D721Med (cell line): Measurements from ENCODE around the gene RNF208.

Experiments used
- DNase-seq: peaks from one replicate; pipeline ENCODE4 v3.0.0; 2011; ENCODE audit warnings: low spot score; ENCODE audit not compliant: insufficient read length
- FAIRE-seq: peaks from 2 replicates; lab custom pipeline; 2011; peaks lifted over from hg19 to GRCh38; lab: Jason Lieb, UNC
- TF ChIP-seq, protein P1 (sequence below): IDR thresholded peaks from 2 replicates; pipeline ENCODE4 v1.5.1; 2012; ENCODE audit warnings: mild to moderate bottlenecking, control low read depth; ENCODE audit not compliant: insufficient read depth; ENCODE audit errors: missing control alignments

Gene RNF208

DNA sequence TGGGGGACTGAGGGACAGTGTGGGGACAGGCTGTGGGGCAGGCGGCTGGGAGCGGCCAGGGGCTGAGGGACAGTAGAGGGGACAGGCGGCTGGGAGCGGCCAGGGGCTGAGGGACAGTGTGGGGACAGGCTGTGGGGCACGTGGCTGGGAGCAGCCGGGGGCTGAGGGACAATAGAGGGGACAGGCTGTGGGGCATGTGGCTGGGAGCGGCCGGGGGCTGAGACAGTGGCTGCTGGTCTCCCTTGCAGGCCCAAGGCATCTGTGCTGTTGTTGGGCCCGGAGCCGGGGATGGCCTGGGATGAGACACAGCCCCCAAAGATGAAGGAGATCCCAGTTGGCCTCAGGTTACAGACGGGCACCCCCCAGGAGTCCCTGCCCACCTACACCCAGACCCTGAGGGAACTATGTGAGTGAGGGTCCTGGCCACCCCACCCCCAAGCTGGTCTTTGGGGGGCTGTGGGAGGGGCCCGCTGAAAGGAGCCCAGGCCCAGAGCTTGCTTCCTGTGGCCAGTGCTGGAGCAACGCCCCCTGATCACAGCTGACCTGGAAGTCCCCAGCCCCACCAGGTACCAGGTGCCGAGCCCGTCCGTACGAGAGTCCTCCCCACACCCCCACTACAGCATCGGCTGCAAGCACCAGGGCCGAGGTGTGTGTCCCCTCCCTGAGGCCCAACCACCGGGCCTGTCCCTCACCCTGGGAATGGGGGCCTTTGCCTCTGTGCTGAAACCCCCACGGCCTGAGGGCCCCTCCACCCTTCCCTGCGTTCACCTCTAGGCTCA, 29.6 kb upstream of the RNF208 start:
- DNase-seq (no peak), FAIRE-seq (no peak)
- TF ChIP-seq, protein P1, sequence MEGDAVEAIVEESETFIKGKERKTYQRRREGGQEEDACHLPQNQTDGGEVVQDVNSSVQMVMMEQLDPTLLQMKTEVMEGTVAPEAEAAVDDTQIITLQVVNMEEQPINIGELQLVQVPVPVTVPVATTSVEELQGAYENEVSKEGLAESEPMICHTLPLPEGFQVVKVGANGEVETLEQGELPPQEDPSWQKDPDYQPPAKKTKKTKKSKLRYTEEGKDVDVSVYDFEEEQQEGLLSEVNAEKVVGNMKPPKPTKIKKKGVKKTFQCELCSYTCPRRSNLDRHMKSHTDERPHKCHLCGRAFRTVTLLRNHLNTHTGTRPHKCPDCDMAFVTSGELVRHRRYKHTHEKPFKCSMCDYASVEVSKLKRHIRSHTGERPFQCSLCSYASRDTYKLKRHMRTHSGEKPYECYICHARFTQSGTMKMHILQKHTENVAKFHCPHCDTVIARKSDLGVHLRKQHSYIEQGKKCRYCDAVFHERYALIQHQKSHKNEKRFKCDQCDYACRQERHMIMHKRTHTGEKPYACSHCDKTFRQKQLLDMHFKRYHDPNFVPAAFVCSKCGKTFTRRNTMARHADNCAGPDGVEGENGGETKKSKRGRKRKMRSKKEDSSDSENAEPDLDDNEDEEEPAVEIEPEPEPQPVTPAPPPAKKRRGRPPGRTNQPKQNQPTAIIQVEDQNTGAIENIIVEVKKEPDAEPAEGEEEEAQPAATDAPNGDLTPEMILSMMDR = no peak

- DNase-seq = no peak
- TF ChIP-seq, protein P1 = no peak
These were observed 29.1 kb upstream of the RNF208 start, which contains the start of gene STPG3 for GRCh38 chr9:137251194-137251461. Gene STPG3 (plus strand): TSS chr9:137251286. CDS start chr9:137251287, 1 bp downstream.

DNA sequence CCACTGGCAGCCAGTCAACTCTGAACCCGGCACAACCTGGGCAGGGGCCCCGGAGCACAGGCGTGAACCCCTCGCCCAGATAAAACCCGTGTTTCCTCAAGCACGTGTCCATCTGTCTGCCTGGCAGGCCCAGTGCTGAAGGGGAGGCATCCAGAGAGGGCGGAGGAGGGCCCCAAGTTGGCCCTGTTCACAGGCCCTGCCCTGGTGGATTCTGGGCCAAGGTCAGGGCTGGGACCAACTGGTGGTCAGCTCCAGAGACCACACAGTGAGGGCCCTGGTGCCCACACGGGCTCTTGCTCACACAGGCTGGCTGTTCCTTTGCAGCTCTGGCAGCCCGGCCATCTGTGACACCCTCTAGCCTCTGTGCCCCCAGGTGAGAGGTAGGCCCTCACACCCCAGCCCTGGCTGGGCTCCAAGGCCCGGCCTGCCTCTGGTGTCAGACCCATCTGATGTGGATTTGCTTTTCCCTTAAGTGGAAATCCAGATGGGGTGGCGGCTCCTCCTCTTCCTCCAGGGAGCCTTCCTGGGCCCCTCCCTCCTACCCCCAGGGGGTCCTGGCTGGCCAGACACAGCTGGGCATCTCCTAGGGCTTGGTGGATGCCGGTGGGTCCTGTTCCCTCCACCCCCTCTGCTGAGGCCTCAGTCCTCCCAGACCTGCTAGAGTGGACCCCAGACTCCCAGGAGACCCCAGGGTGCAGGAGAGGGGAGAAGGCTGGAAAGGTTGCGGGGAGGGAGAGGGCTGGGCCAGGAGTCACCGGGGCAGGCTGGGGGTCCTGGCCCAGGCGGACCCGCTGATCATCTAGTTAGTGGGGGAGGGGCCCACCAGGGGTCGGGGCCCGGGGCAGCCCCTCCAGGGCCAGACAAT, 28.5 kb upstream of the RNF208 start:
- DNase-seq (no peak), FAIRE-seq (no peak)
- TF ChIP-seq, protein P1 = no peak

More at GRCh38 chr9:137251194-137251461, 29.1 kb upstream of the RNF208 start, which contains the start of gene STPG3:
- no peak for FAIRE-seq

DNA sequence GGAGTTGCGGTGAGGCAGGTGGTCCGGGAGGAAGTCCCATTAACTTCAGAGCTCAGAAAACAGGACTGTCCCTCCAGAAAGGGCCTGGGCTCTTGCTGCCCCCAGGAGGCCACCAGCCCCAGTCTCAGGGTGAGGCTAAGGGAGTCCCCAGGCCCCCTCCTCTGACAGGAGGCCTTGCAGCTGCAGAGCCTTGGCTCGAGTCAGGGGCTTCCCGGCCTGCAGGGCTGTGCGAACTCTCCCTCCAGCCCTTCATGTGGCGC, 25.8 kb upstream of the RNF208 start:
- DNase-seq (no peak), FAIRE-seq (no peak)
- TF ChIP-seq, protein P1 = no peak

- DNase-seq (no peak), FAIRE-seq (no peak)
- TF ChIP-seq, protein P1 = no peak
These were observed 25.3 kb upstream of the RNF208 start for GRCh38 chr9:137247135-137247915.

DNA sequence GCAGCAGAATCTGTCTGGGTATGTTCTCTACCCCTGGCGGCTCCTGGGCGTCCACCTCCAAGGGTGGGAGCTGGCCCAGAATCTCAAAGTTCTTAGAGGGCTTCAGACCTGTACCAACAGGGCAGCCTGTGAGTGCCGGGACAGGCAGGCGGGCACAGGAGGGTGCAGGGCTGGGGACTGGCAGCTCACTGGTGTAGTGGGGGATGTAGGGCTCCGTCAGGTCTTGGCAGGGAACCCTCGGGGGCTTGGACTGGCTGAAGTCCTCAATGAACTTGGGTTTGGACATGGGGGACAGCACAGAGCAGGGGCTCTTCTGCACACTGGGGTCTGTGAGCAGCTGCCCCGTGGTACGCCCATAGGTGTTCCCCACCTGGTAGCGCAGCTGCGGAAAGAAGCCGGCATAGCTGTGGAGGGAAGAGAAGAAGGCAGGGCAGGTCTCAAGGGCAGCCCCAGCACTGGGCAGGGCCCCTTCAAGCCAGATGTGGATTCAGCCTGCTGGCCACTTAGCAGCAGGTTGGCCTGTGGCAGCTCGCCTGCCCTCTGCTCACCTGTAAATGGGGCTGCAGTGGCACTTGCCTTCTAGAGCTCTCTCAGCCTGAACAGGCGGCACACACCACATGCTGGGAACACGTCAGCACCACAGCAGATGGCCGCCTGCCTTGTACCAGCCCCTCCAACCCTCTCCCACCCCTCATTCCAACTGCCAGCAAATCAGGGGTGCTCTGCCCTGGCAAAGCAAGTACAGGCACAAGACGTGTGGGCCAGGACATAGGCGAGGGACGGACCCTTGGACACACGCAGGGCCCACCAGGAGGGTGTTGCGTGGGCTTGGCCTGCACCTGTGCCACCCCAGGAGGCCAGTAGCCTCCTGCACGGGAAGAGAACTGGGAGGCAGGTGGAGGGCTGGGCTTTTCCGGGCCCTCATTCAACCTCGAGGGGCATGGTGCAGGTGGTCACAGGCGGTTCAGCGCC, 23.7 kb upstream of the RNF208 start:
- no peak for FAIRE-seq
- no peak for DNase-seq
- TF ChIP-seq, protein P1 = no peak
